A673 (cell line): Measurements from ENCODE around the gene USP3.

Experiments used
- CTCF ChIP-seq: fragments of 300-800, 200-600 bp; sonication (generic); conservative IDR thresholded peaks from 2 replicates; pipeline ENCODE4 v1.5.1; 2017; ENCODE audit warnings: low read depth, mild to moderate bottlenecking, antibody characterized with exemption, low read length, moderate library complexity, mixed read lengths
- EZH2 ChIP-seq: fragments of 200-600 bp; sonication (generic); IDR thresholded peaks from 2 replicates; pipeline ENCODE4 v1.6.1; 2017; ENCODE audit warnings: borderline replicate concordance, low read depth, mild to moderate bottlenecking, mixed read lengths, antibody characterized with exemption, low read length; ENCODE audit not compliant: poor library complexity, severe bottlenecking

- TF ChIP-seq CTCF: no peak
- no peak for TF ChIP-seq EZH2
Observed at GRCh38 chr15:63582718-63583426, 78.5 kb downstream of the USP3 start.
